Stimulated activated CD8-positive, alpha-beta memory T cell treated with anti-CD3 and anti-CD28 coated beads, Interleukin-2, amount 100 ng/mL, for 1 hour (primary cell): ENCODE data around the gene PLEKHG7.

Source experiments
- DNase-seq, 2 donors: peaks; one replicate each; pipeline ENCODE4 v3.0.0-alpha.2; 2020; ENCODE audit warnings: low read depth in 2 of 2

PLEKHG7 gene

GRCh38 chr12:92715625-92716024 lies 12.8 kb downstream of the PLEKHG7 start:
- DNase-seq: no peak

DNA sequence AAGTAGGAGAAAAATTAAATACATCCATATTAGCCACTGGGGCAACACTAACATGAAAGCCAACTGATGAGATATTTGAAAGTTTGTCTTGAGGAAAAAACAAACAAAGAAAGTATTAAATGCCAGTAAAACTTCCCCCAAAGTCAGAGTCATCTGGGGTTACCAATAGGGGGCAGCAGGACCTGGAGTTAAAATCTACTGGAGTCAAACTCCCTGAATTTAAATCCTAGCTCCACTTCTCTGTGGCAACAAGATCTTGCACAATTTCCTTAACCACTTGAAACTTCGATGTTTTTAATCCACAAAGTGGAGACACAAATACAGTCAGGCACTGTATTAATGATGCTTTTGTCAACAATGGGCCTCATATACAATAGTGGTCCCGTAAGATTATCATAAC lies 14.4 kb downstream of the PLEKHG7 start:
- DNase-seq: no peak

DNA sequence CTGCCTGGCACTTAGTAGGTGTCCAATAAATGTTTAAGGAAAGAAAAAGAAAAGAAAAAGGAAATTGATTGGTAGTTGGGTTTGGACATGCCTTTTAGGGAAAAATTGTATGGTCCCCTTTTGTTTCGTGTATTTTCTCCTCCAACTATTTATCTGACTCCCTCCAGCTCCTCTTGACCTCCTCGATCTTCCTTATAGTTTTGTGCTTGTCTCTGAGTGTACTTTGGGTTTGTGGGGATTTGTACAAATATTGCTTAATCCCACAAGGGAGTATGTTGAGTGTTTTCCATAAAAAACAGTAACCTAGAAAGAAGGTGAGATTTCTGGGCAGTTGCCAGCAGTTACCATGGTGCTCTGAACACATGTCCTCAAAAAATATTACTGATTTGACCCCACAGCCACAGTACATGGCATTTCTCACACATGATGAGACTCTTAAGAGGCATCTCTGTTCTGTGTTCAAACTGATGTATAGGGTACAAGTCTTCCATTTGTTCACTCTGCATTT lies 15.7 kb downstream of the PLEKHG7 start:
- DNase-seq: no peak

DNA sequence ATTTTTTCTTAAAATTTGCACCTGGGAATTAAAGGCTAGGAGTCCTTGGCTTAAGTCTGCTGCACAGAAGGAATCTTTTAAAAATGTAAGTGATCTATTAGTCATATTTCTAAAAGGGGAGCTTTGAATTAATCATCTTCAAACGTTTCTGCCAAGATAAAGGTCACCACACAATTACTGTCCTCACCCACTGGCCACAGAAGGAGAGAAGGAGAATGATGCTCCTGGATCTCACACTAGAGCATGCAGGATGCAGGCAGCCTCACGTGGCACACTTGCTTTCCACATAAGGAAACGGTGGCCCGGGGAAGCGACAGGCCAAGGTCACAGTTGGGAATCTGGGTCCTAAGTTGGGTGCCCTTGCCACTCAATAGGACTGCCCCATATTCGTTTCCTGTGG lies 16.9 kb downstream of the PLEKHG7 start:
- DNase-seq: no peak

- no peak for DNase-seq
These were observed 18.3 kb downstream of the PLEKHG7 start for GRCh38 chr12:92721130-92721529.

DNA sequence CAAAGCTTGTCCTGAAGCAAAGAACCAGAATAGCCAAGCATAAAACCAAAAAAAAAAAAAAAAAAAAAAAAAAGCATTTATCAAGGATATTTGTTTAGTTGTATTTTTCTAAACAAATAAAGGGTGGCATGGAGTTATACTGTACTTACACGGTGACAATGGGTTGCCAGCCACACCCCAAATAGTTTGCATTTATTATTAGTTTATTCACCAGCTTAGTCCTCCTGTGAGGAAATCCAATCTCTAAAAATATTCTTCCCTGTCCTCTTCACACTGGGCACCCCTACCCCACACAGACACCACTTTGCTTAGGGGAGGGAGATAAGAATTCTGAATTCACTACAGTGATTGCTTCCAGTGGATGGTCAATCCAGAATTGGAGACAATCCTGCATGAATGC lies 18.9 kb downstream of the PLEKHG7 start:
- DNase-seq: no peak

DNA sequence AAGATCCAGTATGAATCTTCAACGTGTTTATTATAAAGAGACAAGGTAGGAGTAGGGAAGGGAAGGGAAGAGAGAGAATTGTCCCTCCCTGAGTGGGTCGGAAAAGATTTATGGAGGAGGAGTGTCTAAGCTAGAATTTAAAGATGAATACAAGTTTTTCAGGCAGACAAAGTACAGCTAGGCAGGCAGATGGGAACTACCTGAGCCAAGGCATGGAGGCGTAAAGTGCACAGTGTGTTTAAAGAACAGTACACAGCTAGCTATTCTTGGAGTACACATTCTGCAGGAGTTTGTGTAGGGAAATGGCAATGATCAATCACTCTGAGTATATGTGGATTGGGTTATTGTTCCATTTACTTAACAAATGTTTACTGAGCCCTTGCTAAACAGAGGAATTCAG lies 20.1 kb downstream of the PLEKHG7 start:
- DNase-seq: no peak

DNA sequence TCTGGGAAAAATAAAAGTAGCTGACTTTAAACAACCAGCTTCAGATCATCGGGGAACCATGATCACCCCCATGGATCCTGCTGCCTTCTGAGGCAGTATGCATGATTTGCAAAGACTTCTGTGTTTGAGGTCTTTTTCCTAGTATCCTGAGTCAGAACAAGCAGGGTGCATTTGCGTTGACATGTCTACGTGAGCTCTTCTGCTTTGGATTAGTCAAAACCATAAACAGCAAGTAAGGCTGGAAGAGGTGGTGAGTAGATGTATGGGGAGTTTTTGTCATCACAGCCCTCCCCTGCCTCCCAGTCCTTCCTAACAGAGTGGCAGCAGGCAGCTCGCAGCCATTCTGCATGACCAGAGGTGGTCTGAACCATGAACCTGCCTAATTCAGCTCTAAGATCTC lies 24.1 kb downstream of the PLEKHG7 start:
- no peak for DNase-seq

- no peak for DNase-seq
These were observed 27.1 kb downstream of the PLEKHG7 start for GRCh38 chr12:92729773-92730305.

DNA sequence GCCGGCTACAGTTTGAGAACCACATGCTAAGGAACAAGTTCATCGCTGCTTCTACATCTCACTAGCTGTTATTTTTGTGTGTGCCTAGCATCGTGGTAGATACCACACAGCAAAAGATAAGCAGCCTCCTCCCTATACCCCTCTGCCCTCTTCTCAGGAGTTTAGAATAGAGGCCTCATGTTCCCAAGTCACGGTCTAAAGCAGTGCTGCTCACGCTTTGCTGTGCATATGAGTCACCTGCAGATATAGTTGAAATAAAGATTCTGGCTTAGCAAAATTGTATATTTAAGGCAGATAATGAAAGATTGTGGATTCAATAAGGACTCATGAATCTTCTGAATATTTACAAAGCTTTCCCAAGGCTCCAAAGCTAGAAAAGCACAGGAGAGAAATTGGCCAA lies 28.0 kb downstream of the PLEKHG7 start:
- no peak for DNase-seq

- no peak for DNase-seq
These were observed 29.4 kb downstream of the PLEKHG7 start for GRCh38 chr12:92732216-92732615.

DNA sequence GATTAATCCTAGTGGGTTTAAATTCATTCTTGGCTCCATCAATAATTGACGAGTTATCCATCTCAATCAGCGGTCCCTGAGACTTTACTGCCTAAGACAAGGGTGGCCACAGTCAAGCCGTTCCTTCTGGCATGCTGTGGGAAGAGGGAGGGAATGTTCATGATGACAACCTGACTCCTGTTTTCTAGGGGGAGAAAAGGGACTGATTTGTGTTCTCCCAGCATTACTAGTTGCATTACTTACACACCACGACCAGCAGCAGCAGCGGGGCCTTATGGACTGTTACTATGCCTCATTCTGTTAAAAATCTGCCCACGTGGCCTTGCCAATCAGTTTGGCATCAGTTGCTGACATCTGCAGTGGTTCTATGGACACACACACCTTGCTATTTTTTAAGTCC lies 29.9 kb downstream of the PLEKHG7 start:
- no peak for DNase-seq

DNA sequence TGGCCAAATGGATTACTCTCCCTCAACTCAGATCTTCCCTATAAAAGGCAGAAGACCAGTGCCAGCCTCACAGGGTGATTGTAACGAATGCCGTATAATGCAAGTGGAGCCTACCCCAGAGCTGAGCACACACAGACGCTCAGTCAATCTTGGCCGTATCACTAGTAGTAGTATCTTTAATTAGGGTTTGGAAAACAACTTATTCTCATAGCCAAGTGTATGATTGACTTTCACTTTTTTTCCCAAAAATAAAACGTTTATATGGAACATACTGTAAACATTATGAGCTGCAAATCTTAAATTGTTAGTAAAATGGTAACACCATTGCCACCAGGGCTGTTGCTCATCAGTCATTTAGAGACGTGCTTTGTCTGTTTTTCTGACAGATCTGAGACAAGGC lies 30.4 kb downstream of the PLEKHG7 start:
- no peak for DNase-seq

GRCh38 chr12:92733661-92734060 lies 30.9 kb downstream of the PLEKHG7 start:
- no peak for DNase-seq

GRCh38 chr12:92735131-92735721 lies 32.4 kb downstream of the PLEKHG7 start:
- DNase-seq: no peak

GRCh38 chr12:92736605-92737004 lies 33.8 kb downstream of the PLEKHG7 start:
- DNase-seq: no peak

- DNase-seq: no peak
These were observed 35.4 kb downstream of the PLEKHG7 start for GRCh38 chr12:92737855-92738850.

- DNase-seq: no peak
These were observed 36.3 kb downstream of the PLEKHG7 start for GRCh38 chr12:92739113-92739512.

DNA sequence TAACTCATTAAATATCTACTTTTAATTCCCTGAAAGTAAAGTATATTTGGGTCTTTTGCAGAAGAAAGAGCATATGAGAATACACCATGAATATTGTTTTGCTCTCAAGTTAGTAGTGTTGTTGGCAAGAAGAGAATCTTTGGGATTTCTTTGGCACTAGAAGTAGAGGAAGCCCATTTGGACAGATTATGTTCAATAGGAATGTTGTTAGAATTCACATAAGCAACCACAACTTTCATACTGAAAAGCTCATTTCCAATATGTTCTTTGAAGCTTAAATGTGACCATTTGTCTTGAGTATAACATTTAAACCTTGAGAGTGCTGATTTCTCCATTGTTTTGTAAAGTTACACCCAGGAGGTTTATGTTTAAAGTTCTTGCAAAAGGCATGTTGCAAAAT lies 37.6 kb downstream of the PLEKHG7 start:
- DNase-seq: no peak

DNA sequence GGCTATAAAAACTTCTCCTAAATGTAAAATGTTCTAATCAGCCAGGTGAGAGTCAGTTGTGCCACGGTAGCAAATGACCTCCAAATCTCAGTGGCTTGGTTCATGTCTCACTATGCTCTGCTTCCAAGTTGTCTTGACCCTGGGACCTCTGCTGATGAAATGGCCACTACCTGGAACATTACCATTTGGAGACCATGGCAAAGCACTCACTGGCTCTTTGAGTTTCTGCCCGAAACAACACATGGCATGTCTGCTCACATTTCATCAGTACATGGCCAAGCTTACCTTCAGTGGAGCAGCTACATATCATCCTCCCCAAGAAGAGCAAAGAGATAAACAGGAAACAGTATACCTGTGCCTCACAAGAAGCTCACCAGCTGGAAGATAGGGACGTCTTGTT lies 40.2 kb downstream of the PLEKHG7 start:
- DNase-seq: no peak

GRCh38 chr12:92745856-92746550 lies 43.2 kb downstream of the PLEKHG7 start:
- DNase-seq: no peak

DNA sequence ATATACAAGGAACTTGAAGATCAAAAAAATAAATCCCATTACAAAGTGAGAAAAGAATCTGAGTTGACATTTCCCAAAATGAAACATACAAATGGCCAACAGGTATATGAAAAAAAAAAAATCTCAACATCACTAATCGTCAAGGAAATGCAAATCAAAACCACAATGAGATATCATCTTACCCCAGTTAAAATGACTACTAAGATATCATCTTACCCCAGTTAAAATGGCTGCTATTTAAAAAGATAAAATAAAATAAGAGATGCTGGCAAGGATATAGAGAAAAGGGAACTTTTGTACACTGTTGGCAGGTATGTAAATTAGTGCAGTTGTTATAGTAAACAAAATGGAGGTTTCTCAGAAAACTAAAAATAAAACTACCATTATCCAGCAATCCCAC lies 44.4 kb downstream of the PLEKHG7 start:
- no peak for DNase-seq
